ENCODE measurements around the gene ESRRA. TPM values are rescaled to one million over a fixed set of nuclear protein-coding genes. Genes with fewer than 3 reads are reported as not detected.
A peak's percentile ranks its signal among the peaks of the same experiment; 100 is the strongest.

Gene ESRRA
- total RNA-seq, 1 experiment from 2014 or later = 16.0 TPM

- Histone ChIP-seq H3K36me3 (ENCODE audit: insufficient read depth, low read length) (peaks cover 13% of the 10 kb centered on the region), H3K4me1 (ENCODE audit: low read length) (peaks cover 36% of the 10 kb centered on the region), H3K27me3 (ENCODE audit: low read length) (no peaks in the 10 kb centered on the region), H3K9me2 (replicated peaks; ENCODE audit: insufficient read depth, low read length) (no peaks in the 10 kb centered on the region), H3K4me3 (ENCODE audit: low read length) (peak overlapping the region; percentile 26; the same call in 1 of the 2 replicates), H3K9me3 (ENCODE audit: low read length) (no peaks in the 10 kb centered on the region), H3K79me2 (ENCODE audit: low read length) (peaks cover 34% of the 10 kb centered on the region), H3K4me2 (ENCODE audit: low read depth, low read length, poor library complexity, severe bottlenecking) (peak overlapping the region; percentile 90), H3K9ac (ENCODE audit: low read length) (peak overlapping the region; percentile 47), H2AFZ (ENCODE audit: low read length) (no peak overlapping the region), H3K27ac (ENCODE audit: low read length) (no peak overlapping the region), H4K20me1 (ENCODE audit: insufficient read depth, low read depth, low read length) (peaks cover 23% of the 10 kb centered on the region; the same call in 1 of the 2 replicates)
- DNase-seq = peak; percentile 97
Observed at GRCh38 chr11:64341851-64342791, 36.8 kb downstream of the ESRRA start.

- no peaks in the 10 kb centered on the region for H3K9me2 ChIP-seq (replicated peaks; ENCODE audit: insufficient read depth, low read length)
- no peaks in the 10 kb centered on the region for H3K9me3 ChIP-seq (ENCODE audit: low read length)
- H3K9ac ChIP-seq (ENCODE audit: low read length) = no peak overlapping the region
- peaks cover 26% of the 10 kb centered on the region for H3K79me2 ChIP-seq (ENCODE audit: low read length)
- no peak overlapping the region for H2AFZ ChIP-seq (ENCODE audit: low read length)
- H4K20me1 ChIP-seq (ENCODE audit: insufficient read depth, low read depth, low read length) = peaks cover 23% of the 10 kb centered on the region; the same call in 1 of the 2 replicates
- no peak overlapping the region for H3K27ac ChIP-seq (ENCODE audit: low read length)
- no peak overlapping the region for H3K4me3 ChIP-seq (ENCODE audit: low read length)
- no peaks in the 10 kb centered on the region for H3K27me3 ChIP-seq (ENCODE audit: low read length)
- H3K4me1 ChIP-seq (ENCODE audit: low read length) = peaks cover 30% of the 10 kb centered on the region
- DNase-seq = no peak
- peaks cover 5% of the 10 kb centered on the region for H3K36me3 ChIP-seq (ENCODE audit: insufficient read depth, low read length)
- H3K4me2 ChIP-seq (ENCODE audit: low read depth, low read length, poor library complexity, severe bottlenecking) = no peak overlapping the region
Observed at GRCh38 chr11:64342869-64343745, 37.8 kb downstream of the ESRRA start.

GRCh38 chr11:64343767-64344559, 38.6 kb downstream of the ESRRA start:
- peaks cover 26% of the 10 kb centered on the region for H3K4me1 ChIP-seq (ENCODE audit: low read length)

GRCh38 chr11:64344787-64345186, 39.5 kb downstream of the ESRRA start:
- peaks cover 23% of the 10 kb centered on the region; the same call in 1 of the 2 replicates for H4K20me1 ChIP-seq (ENCODE audit: insufficient read depth, low read depth, low read length)

More at GRCh38 chr11:64343767-64344559, 38.6 kb downstream of the ESRRA start:
- DNase-seq = no peak
- H3K9me3 ChIP-seq (ENCODE audit: low read length) = no peaks in the 10 kb centered on the region
- no peaks in the 10 kb centered on the region for H3K27me3 ChIP-seq (ENCODE audit: low read length)
- no peaks in the 10 kb centered on the region for H3K9me2 ChIP-seq (replicated peaks; ENCODE audit: insufficient read depth, low read length)
- H4K20me1 ChIP-seq (ENCODE audit: insufficient read depth, low read depth, low read length) = peaks cover 23% of the 10 kb centered on the region; the same call in 1 of the 2 replicates
- H3K27ac ChIP-seq (ENCODE audit: low read length) = no peak overlapping the region
- H3K9ac ChIP-seq (ENCODE audit: low read length) = no peak overlapping the region
- H3K79me2 ChIP-seq (ENCODE audit: low read length) = peaks cover 18% of the 10 kb centered on the region
- no peak overlapping the region for H3K4me2 ChIP-seq (ENCODE audit: low read depth, low read length, poor library complexity, severe bottlenecking)
- no peak overlapping the region for H2AFZ ChIP-seq (ENCODE audit: low read length)
- peaks cover 2% of the 10 kb centered on the region for H3K36me3 ChIP-seq (ENCODE audit: insufficient read depth, low read length)
- H3K4me3 ChIP-seq (ENCODE audit: low read length) = no peak overlapping the region

GRCh38 chr11:64347193-64347867, 42.0 kb downstream of the ESRRA start:
- H3K4me3 ChIP-seq (ENCODE audit: low read length) = no peak overlapping the region
- H3K27me3 ChIP-seq (ENCODE audit: low read length) = no peaks in the 10 kb centered on the region
- no peak overlapping the region for H3K27ac ChIP-seq (ENCODE audit: low read length)
- no peaks in the 10 kb centered on the region for H3K9me2 ChIP-seq (replicated peaks; ENCODE audit: insufficient read depth, low read length)
- peaks cover 8% of the 10 kb centered on the region; the same call in 1 of the 2 replicates for H4K20me1 ChIP-seq (ENCODE audit: insufficient read depth, low read depth, low read length)
- H2AFZ ChIP-seq (ENCODE audit: low read length) = no peak overlapping the region
- H3K9me3 ChIP-seq (ENCODE audit: low read length) = no peaks in the 10 kb centered on the region
- peaks cover 2% of the 10 kb centered on the region for H3K36me3 ChIP-seq (ENCODE audit: insufficient read depth, low read length)
- H3K4me1 ChIP-seq (ENCODE audit: low read length) = peaks cover 1% of the 10 kb centered on the region
- H3K4me2 ChIP-seq (ENCODE audit: low read depth, low read length, poor library complexity, severe bottlenecking) = no peak overlapping the region
- no peak overlapping the region for H3K9ac ChIP-seq (ENCODE audit: low read length)
- H3K79me2 ChIP-seq (ENCODE audit: low read length) = peaks cover 4% of the 10 kb centered on the region; the same call in 1 of the 2 replicates
- no peak for DNase-seq

More at GRCh38 chr11:64344787-64345186, 39.5 kb downstream of the ESRRA start:
- Histone ChIP-seq H3K36me3 (ENCODE audit: insufficient read depth, low read length) (peaks cover 2% of the 10 kb centered on the region), H3K9me3 (ENCODE audit: low read length) (no peaks in the 10 kb centered on the region), H3K27me3 (ENCODE audit: low read length) (no peaks in the 10 kb centered on the region), H3K79me2 (ENCODE audit: low read length) (peaks cover 9% of the 10 kb centered on the region), H3K9me2 (replicated peaks; ENCODE audit: insufficient read depth, low read length) (no peaks in the 10 kb centered on the region), H3K27ac (ENCODE audit: low read length) (no peak overlapping the region), H3K4me3 (ENCODE audit: low read length) (no peak overlapping the region), H2AFZ (ENCODE audit: low read length) (no peak overlapping the region), H3K9ac (ENCODE audit: low read length) (no peak overlapping the region), H3K4me1 (ENCODE audit: low read length) (peaks cover 18% of the 10 kb centered on the region), H3K4me2 (ENCODE audit: low read depth, low read length, poor library complexity, severe bottlenecking) (no peak overlapping the region)
- DNase-seq = no peak

- Histone ChIP-seq H3K4me2 (ENCODE audit: low read depth, low read length, poor library complexity, severe bottlenecking) (no peak overlapping the region), H3K36me3 (ENCODE audit: insufficient read depth, low read length) (peaks cover 2% of the 10 kb centered on the region; the same call in 1 of the 2 replicates), H3K4me1 (ENCODE audit: low read length) (no peaks in the 10 kb centered on the region), H3K4me3 (ENCODE audit: low read length) (no peak overlapping the region), H3K27me3 (ENCODE audit: low read length) (no peaks in the 10 kb centered on the region), H3K9me2 (replicated peaks; ENCODE audit: insufficient read depth, low read length) (no peaks in the 10 kb centered on the region), H3K79me2 (ENCODE audit: low read length) (no peaks in the 10 kb centered on the region), H3K27ac (ENCODE audit: low read length) (no peak overlapping the region), H2AFZ (ENCODE audit: low read length) (no peak overlapping the region), H3K9me3 (ENCODE audit: low read length) (no peaks in the 10 kb centered on the region), H4K20me1 (ENCODE audit: insufficient read depth, low read depth, low read length) (peaks cover 1% of the 10 kb centered on the region; the same call in 1 of the 2 replicates), H3K9ac (ENCODE audit: low read length) (no peak overlapping the region)
- no peak for DNase-seq
Observed at GRCh38 chr11:64348383-64349024, 43.2 kb downstream of the ESRRA start.

GRCh38 chr11:64349025-64349387, 43.7 kb downstream of the ESRRA start:
- H3K4me2 ChIP-seq (ENCODE audit: low read depth, low read length, poor library complexity, severe bottlenecking) = no peak overlapping the region
- H3K36me3 ChIP-seq (ENCODE audit: insufficient read depth, low read length) = peaks cover 2% of the 10 kb centered on the region; the same call in 1 of the 2 replicates
- no peaks in the 10 kb centered on the region for H3K79me2 ChIP-seq (ENCODE audit: low read length)
- H3K27ac ChIP-seq (ENCODE audit: low read length) = no peak overlapping the region
- no peaks in the 10 kb centered on the region; the same call in 1 of the 2 replicates for H3K4me1 ChIP-seq (ENCODE audit: low read length)
- DNase-seq = no peak
- no peak overlapping the region for H3K9ac ChIP-seq (ENCODE audit: low read length)
- no peaks in the 10 kb centered on the region for H3K27me3 ChIP-seq (ENCODE audit: low read length)
- no peak overlapping the region for H2AFZ ChIP-seq (ENCODE audit: low read length)
- no peak overlapping the region for H3K4me3 ChIP-seq (ENCODE audit: low read length)
- no peaks in the 10 kb centered on the region for H4K20me1 ChIP-seq (ENCODE audit: insufficient read depth, low read depth, low read length)
- no peaks in the 10 kb centered on the region for H3K9me3 ChIP-seq (ENCODE audit: low read length)
- H3K9me2 ChIP-seq (replicated peaks; ENCODE audit: insufficient read depth, low read length) = no peaks in the 10 kb centered on the region
